Measurements from ENCODE around the gene NDST4.

Gene NDST4

DNA sequence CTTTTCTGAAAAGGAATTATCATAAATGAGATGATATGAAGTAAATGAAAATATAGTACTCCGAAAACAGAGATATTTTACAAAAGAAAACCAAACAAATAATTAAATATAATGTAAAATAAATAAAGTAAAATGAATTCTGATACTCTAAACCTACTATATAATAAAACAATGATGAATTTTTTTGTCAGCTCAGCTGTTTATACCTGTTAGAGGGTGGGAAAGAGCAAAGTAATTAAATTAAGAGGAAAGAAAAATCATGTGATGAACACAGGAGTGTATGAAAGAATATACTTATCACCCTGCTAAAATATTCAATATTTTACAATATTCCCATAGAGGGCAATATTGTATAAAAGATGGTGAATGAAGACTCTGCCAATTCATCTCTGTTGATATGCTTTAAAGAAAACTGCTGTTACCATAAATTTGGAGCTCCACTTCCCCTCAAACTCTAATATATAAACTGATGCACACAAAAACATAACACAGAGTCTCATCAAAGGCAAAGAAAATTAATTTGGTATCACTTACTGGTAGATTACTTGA is 6.5 kb upstream of the NDST4 start:
- DNase-seq: no peak
- Mint-ChIP-seq H3K36me3 (ENCODE audit: low read depth) (no peaks in the 10 kb centered on the region), H3K9me3 (no peaks in the 10 kb centered on the region), H3K27me3 (ENCODE audit: low read depth, poor library complexity) (no peaks in the 10 kb centered on the region), H3K27ac (no peak overlapping the region), H3K4me3 (no peak overlapping the region), H3K4me1 (no peaks in the 10 kb centered on the region)
- TF ChIP-seq, protein P1, sequence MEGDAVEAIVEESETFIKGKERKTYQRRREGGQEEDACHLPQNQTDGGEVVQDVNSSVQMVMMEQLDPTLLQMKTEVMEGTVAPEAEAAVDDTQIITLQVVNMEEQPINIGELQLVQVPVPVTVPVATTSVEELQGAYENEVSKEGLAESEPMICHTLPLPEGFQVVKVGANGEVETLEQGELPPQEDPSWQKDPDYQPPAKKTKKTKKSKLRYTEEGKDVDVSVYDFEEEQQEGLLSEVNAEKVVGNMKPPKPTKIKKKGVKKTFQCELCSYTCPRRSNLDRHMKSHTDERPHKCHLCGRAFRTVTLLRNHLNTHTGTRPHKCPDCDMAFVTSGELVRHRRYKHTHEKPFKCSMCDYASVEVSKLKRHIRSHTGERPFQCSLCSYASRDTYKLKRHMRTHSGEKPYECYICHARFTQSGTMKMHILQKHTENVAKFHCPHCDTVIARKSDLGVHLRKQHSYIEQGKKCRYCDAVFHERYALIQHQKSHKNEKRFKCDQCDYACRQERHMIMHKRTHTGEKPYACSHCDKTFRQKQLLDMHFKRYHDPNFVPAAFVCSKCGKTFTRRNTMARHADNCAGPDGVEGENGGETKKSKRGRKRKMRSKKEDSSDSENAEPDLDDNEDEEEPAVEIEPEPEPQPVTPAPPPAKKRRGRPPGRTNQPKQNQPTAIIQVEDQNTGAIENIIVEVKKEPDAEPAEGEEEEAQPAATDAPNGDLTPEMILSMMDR (IDR thresholded peaks at IDR 0.05): no peak

DNA sequence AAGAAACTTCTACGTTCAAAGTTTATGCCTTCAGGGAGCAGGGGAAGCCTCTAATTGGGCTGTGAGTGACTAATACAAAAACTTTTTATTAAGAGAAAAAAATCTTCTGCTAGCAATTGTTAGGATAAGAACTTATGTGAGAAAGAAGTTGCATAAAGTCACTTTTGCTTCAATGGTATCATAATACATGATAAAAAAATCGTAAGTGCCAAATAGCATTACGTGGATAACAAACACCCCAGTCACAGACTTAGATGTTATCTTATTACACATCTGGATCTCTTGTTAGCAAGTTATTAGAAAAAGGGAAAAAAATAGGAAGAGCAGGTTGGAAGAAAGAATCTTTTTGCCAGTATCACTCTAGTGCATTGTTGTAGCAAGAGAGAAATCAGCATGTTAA is 4.2 kb upstream of the NDST4 start:
- Mint-ChIP-seq H3K27me3 (ENCODE audit: low read depth, poor library complexity) (no peaks in the 10 kb centered on the region), H3K36me3 (ENCODE audit: low read depth) (no peaks in the 10 kb centered on the region), H3K4me1 (peaks cover 12% of the 10 kb centered on the region), H3K27ac (no peak overlapping the region), H3K4me3 (no peak overlapping the region), H3K9me3 (no peaks in the 10 kb centered on the region)
- TF ChIP-seq, protein P1 (IDR thresholded peaks at IDR 0.05): no peak
- DNase-seq: no peak

DNA sequence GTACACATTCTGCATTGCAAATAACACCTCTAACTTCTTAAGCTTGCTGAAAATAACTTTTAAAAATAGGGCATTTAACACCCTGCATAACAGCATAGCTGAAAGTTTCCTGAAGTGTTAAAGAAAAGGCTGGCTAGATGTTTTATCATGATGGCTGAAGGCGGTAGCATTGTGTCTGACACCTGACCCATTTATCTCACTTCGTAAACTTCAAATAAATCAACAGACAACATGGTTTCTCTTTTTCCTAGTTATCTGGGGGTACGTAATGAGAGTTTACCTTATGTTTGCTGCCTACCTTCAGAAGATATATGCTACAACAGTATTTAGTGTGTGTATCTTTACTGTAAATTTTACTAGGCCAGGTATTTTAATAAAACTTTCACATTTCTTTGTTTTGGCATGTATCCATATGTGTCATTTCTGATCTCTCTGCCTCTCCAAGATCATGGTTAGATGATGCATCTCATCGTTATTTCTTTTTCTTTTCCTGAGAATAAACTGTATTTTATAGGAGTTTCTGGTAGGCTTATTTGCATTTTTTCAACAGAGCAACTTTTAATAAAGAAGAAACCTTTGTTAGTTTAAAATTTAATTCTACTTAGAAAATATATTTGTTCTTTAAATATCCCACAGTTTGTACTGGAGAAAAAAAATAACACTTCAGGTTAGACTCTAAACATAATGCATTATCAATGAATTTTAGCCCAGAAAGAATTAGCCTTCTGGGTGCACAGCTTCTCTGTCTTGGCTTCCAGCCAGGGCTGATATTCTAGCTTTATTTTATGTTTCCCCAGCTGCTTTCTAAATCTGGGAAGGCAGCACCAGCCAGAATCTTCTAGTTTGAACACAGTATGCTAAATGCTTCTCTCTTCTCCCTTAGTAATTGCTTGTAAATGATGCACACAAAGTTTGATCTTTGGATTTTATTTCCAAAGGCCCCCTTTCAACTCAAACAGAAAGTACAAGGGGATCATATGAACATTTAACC is 2.9 kb downstream of the NDST4 start:
- H3K4me3 Mint-ChIP-seq: no peak overlapping the region
- H3K4me1 Mint-ChIP-seq: peaks cover 23% of the 10 kb centered on the region
- no peak overlapping the region for H3K27ac Mint-ChIP-seq
- no peaks in the 10 kb centered on the region for H3K36me3 Mint-ChIP-seq (ENCODE audit: low read depth)
- no peak for DNase-seq
- no peaks in the 10 kb centered on the region for H3K27me3 Mint-ChIP-seq (ENCODE audit: low read depth, poor library complexity)
- no peaks in the 10 kb centered on the region for H3K9me3 Mint-ChIP-seq
- TF ChIP-seq, protein P1 (IDR thresholded peaks at IDR 0.05): no peak

DNA sequence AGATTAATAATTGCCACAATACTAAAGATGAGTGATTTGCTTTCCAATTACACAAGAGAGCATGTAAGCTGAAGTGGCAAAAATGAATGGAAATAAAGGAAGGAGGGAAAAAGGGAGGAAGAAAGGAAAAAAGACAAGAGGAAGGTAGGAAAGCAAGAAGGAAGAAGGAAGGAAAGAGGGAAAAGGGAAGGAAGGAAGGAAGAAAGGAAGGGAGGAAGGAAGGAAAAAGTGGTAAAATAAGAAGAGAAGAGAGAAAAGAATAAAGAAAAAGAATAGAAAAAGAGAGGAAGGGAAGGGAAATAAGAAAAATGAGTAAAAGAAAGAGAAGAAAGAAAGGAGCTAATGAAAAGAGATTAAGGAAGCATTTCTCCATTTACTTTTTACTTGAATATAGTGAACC is 4.6 kb downstream of the NDST4 start:
- Mint-ChIP-seq H3K9me3 (no peaks in the 10 kb centered on the region), H3K4me1 (peaks cover 22% of the 10 kb centered on the region)

DNA sequence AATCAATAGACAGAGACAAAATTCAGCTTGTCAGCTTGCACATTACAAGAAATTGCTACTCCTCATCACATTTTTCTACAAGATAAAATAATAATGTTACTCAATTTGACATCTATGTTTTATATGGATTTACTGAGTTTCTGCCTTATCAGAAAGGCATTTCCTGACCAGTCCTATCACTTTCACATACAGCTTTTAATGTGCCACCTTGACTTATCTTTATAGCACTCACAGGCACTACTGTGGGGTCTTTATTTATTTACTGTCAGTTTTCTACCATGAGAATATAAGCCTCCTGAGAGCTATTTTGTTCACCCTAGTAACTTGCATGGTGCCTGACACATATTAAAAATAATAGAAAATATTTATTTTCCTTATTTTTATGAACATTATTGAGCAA is 6.0 kb downstream of the NDST4 start:
- H3K36me3 Mint-ChIP-seq (ENCODE audit: low read depth): no peaks in the 10 kb centered on the region
- H3K4me3 Mint-ChIP-seq: no peak overlapping the region
- no peak overlapping the region for H3K27ac Mint-ChIP-seq
- H3K4me1 Mint-ChIP-seq: peaks cover 11% of the 10 kb centered on the region
- DNase-seq: no peak
- no peaks in the 10 kb centered on the region for H3K9me3 Mint-ChIP-seq
- H3K27me3 Mint-ChIP-seq (ENCODE audit: low read depth, poor library complexity): no peaks in the 10 kb centered on the region
- TF ChIP-seq, protein P1 (IDR thresholded peaks at IDR 0.05): no peak

More for the DNA sequence above, 4.6 kb downstream of the NDST4 start:
- no peak overlapping the region for H3K27ac Mint-ChIP-seq
- no peak for DNase-seq
- H3K27me3 Mint-ChIP-seq (ENCODE audit: low read depth, poor library complexity): no peaks in the 10 kb centered on the region
- TF ChIP-seq, protein P1 (IDR thresholded peaks at IDR 0.05): no peak
- H3K36me3 Mint-ChIP-seq (ENCODE audit: low read depth): no peaks in the 10 kb centered on the region
- H3K4me3 Mint-ChIP-seq: no peak overlapping the region

Data from nephron progenitor cell (in vitro differentiated cells).